Thoracic aorta endothelial cell (primary cell): ENCODE results near the gene HECTD3. TPM values are rescaled to one million over a fixed set of nuclear protein-coding genes. Genes with fewer than 3 reads are reported as not detected.

Experiments used
- total RNA-seq: library from RNA; depleted of rRNA; stranded (reverse); fragments of >200 nt; gene quantifications from 2 replicates; pipeline ENCODE4 v1.2.3, GENCODE V29; 2012

HECTD3 gene
- 39.0 and 40.8 TPM in 2 replicates for total RNA-seq

DNA sequence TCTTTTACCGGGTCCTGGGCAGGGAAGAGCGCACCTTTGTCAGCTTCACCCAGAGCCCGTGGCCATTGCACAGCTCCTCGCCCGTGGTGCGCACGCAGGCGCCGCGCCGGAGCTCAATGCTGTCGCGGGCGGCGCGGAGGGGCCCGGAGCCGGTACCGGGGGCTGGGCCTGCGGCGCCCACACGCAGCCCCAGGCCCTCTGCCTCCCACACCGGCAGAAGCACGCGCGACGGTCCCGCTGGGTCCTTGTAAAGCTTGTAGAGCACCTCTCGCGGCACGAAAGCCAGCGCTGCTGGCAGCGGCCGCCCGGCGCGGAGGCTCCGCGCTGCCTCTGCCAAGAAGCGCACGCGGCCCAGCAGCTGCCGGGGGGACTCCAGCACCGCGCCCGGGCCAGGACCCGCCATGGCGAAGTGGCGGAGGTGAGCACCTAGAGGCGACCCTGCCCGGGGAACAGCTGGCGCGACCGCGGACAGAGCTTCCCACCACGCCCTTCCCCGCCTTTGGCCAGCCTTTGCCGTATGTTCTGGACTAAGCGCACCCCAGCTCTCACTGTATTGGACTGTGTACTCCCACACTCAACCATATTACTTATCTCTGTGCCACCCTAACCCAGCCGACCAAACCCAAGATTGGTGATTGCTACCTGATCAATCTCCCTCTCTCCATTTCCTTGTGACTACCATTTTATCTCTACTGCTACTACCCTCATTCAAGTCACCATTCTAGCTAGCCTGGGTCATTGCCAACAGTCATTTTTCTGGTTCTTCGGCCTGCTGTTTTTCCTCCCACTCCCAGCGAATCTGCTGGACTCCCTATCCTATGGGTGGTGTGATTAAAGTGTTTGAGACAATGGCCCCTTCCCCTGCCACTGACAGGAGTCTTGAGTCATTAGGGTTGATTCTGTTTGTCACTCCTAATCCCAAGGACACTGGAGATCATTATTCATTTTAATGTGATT is at the start of gene HECTD3:
HECTD3 (minus strand) TSS at position 470 of the 957 bp plus-strand sequence; CDS start at position 403, 67 bp downstream.

DNA sequence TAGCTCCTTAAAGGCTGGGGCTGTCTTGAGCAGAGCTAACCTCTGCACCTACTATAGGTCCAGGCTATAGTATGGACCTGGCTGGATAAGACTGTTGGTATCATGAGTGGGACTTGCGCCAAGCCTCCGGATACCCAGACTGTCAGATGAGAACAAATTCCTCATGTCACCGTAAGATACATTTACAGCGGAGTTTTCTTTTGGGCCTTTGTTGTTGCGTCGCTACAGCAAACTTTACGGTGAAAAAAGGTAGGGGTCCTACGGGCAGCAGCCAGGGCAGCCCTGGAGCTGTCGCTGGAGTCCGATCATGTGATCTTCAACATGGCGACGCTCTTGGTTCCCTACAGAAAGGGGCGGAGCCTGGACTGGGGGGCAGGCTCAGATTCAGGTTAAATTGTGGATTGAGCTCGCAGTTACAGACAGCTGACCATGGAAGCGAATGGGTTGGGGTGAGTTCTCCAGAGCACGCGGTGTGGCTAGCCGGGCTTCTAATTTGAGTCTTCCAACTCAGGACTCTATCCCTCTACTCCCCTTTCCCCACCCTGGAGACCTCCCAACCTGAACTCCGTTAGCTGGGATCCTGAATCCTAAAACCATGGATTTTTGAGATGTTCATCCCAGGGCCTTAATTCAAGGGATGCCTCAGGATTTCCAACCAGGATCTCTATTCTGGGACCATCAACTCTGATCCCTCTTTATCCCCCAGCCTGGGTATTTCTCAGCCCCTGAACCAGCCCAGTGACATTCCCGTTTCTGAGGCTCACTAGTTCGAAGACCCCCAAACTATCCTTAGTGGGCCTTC is 914 bp upstream of the HECTD3 start, which contains the start of gene UROD:
UROD (plus strand) TSS at position 418 of the 802 bp plus-strand sequence; CDS start at position 430, 12 bp downstream.

Other genes starting within 250 kb of the HECTD3 start
- gene RPS8, start 235.8 kb downstream of the HECTD3 start, total RNA-seq = 1,505 and 1,508 TPM in 2 replicates
- 0.07 TPM in 1 of 2 replicates, not detected in the other for gene BEST4, start 223.2 kb downstream of the HECTD3 start, total RNA-seq
- 34.6 and 46.9 TPM in 2 replicates for gene PLK3, start 210.9 kb downstream of the HECTD3 start, total RNA-seq
- gene DYNLT4, start 204.0 kb downstream of the HECTD3 start, total RNA-seq = 0.22 TPM in 1 of 2 replicates, not detected in the other
- gene BTBD19, start 202.8 kb downstream of the HECTD3 start, total RNA-seq = 14.3 and 17.2 TPM in 2 replicates
- 0.13 and 0.29 TPM in 2 replicates for gene PTCH2, start 168.1 kb downstream of the HECTD3 start, total RNA-seq
- 38.6 and 46.1 TPM in 2 replicates for gene EIF2B3, start 24.7 kb downstream of the HECTD3 start, total RNA-seq
- 136 TPM in 2 replicates for gene UROD, start 930 bp upstream of the HECTD3 start, total RNA-seq
- gene ZSWIM5, start 195.3 kb upstream of the HECTD3 start, total RNA-seq = 0.53 and 0.65 TPM in 2 replicates